Heart left ventricle (tissue), 16 donors: ENCODE data around the gene UGP2. TPM values are rescaled to one million over a fixed set of nuclear protein-coding genes. Genes with fewer than 3 reads are reported as not detected.

Experiments
- ATAC-seq, 4 donors: fragments of 200-7000 bp; cut with Tn5 transposase; one replicate each; pipeline ENCODE4 v1.9.1; 2020 to 2022; ENCODE audit warnings: moderate library complexity in 4 of 4, mild to moderate bottlenecking in 3 of 4, moderate number of reproducible peaks in 1 of 4
- DNase-seq, 5 donors: peaks; one replicate each; pipeline ENCODE4 v3.0.0-alpha.2; 2020
- H3K27ac ChIP-seq, 12 donors: fragments of 200-600 bp; sonication (generic) in 4 of 12; one replicate each; pipeline versions ENCODE4 v1.5.0 to v1.8.0; 2016 to 2022; ENCODE audit warnings: mild to moderate bottlenecking in 2 of 12
- H3K27me3 ChIP-seq, 9 donors: fragments of 200-600 bp; sonication (generic) in 2 of 9; one replicate each; pipeline versions ENCODE4 v1.5.1 to v1.8.0; 2016 to 2022; ENCODE audit warnings: mild to moderate bottlenecking in 3 of 9
- H3K36me3 ChIP-seq, 9 donors: fragments of 200-600 bp; sonication (generic) in 2 of 9; one replicate each; pipeline versions ENCODE4 v1.5.0 to v1.8.0; 2018 to 2022; ENCODE audit warnings: mild to moderate bottlenecking in 2 of 9
- H3K4me1 ChIP-seq, 12 donors: fragments of 200-600 bp; sonication (generic) in 4 of 12; one replicate each; pipeline versions ENCODE4 v1.5.0 to v1.8.0; 2016 to 2022; ENCODE audit warnings: mild to moderate bottlenecking in 3 of 12
- H3K4me3 ChIP-seq, 12 donors: fragments of 200-600 bp; sonication (generic) in 4 of 12; one replicate each; pipeline versions ENCODE4 v1.5.0 to v1.8.0; 2017 to 2022; ENCODE audit warnings: mild to moderate bottlenecking in 9 of 12, moderate library complexity in 4 of 12
- H3K9me3 ChIP-seq, 12 donors: fragments of 200-600 bp; sonication (generic) in 4 of 12; one replicate each; pipeline versions ENCODE4 v1.5.0 to v1.8.0; 2016 to 2022; ENCODE audit warnings: mild to moderate bottlenecking in 1 of 12
- POLR2A ChIP-seq, 2 donors: fragments of 450-650 bp; IDR thresholded peaks; one replicate each; pipeline ENCODE4 v1.6.1; 2017; ENCODE audit warnings: antibody characterized with exemption in 2 of 2, mild to moderate bottlenecking in 2 of 2, moderate library complexity in 2 of 2
- WGBS, 4 donors: extraction: QIAGEN DNeasy Blood & Tissue Kit in 2 of 4; methylation state at CpG; one replicate each; pipeline versions ENCODE4 v1.1.5 to v1.1.7; 2013 to 2018; 5-methylcytosine and 5-hydroxymethylcytosine counted together
- intact Hi-C, 10 donors: fragments of 100-400 bp; cut with DNase I; formaldehyde crosslinking; loops; one replicate each; pipeline versions ENCODE4 v1.11.1 to v1.14.2; 2022
- polyA plus RNA-seq, 2 donors: library from polyadenylated mRNA; stranded (reverse); fragments of 200-250 nt; gene quantifications; one replicate each; pipeline ENCODE4 v1.2.3, GENCODE V29; 2013
- total RNA-seq, 9 donors: library from RNA; depleted of rRNA in 2 of 9; stranded (reverse); fragments of >200 nt in 2 of 9; fragmentation: NEBNext Ultra II Directional in 3 of 9; extraction: Animal tissue kit (Norgen Biotek cat#: 25700) in 3 of 9; gene quantifications; one replicate each; pipeline versions ENCODE4 v1.1.0 to v1.2.4, GENCODE V29; 2016 to 2023
- TF ChIP-seq, protein P1 (sequence below), 12 donors: fragments of 200-600 bp; sonication (generic) in 4 of 12; IDR thresholded peaks; one replicate each; pipeline versions ENCODE4 v1.5.0 to v1.8.0; 2018 to 2022; ENCODE audit warnings: antibody characterized with exemption in 12 of 12, mild to moderate bottlenecking in 5 of 12
- donor health status: ischemic (EF 13 %, LVEDD 7.1; RV severe dilation, severe dysfunction).
- donor health status: healthy with polysubstance abuse.
- donor health status: DM: no; HTN: yes; CAD: no.
- donor health status: DM: no; HTN: no; CAD: no.
- donor health status: ischemic (EF 25% LVEDD 6.9; RV normal size, moderate dysfunction).
- donor health status: ischemic (EF 25% LVEDD 5.7; RV mildly dilated, moderate dysfunction).
- donor health status: healthy.
- donor health status: DM: yes; HTN: yes; CAD: no.
- donor health status: ischemic (EF 35%, LVEDD 5.7; RV mildly dilated, moderate dysfunction).
- donor health status: nonischemic (EF 11% LVEDD 7.7; RV severe dilation, severe dysfunction).
- donor health status: DM: yes; HTN: yes; CAD: no.
- donor health status: PGD.
- donor health status: ischemic (EF 29% LVEDD 5.4; RV normal size, mild dysfunction).
- donor health status: nonischemic (EF 23%, LVEDD 6.1; RV moderate dilation, normal function).

UGP2 gene
- total and polyA plus RNA-seq, 11 donors: 175 to 1,308 (median 331) TPM

- no peak for TF ChIP-seq POLR2A (IDR thresholded peaks at IDR 0.05)
- TF ChIP-seq, protein P1, sequence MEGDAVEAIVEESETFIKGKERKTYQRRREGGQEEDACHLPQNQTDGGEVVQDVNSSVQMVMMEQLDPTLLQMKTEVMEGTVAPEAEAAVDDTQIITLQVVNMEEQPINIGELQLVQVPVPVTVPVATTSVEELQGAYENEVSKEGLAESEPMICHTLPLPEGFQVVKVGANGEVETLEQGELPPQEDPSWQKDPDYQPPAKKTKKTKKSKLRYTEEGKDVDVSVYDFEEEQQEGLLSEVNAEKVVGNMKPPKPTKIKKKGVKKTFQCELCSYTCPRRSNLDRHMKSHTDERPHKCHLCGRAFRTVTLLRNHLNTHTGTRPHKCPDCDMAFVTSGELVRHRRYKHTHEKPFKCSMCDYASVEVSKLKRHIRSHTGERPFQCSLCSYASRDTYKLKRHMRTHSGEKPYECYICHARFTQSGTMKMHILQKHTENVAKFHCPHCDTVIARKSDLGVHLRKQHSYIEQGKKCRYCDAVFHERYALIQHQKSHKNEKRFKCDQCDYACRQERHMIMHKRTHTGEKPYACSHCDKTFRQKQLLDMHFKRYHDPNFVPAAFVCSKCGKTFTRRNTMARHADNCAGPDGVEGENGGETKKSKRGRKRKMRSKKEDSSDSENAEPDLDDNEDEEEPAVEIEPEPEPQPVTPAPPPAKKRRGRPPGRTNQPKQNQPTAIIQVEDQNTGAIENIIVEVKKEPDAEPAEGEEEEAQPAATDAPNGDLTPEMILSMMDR (IDR thresholded peaks at IDR 0.05): no peak
Observed at GRCh38 chr2:63870679-63871078, 29.0 kb downstream of the UGP2 start.

DNA sequence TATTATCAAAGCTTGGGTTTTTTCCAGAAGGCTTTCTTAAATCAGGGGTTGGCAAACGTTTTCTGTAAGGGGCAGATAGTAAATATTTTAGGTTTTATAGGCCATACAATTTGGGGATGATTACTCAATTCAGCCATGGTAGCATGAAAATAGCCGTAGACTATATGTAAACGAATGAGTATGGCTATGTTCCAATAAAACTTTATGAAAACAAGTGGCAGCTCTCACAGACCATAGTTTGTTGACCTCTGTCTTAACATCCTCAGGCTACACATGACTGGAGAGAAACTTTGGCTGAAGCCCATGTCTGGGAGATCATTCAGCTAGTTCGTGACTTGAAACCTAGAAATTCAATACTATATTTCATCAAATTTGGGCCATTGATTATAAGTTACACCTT is 30.2 kb downstream of the UGP2 start:
- H3K9me3 ChIP-seq: peaks cover 0 to 5% (median 0%) of the 10 kb centered on the region in 12 donors
- intact Hi-C loops: no loop called here

More at GRCh38 chr2:63870679-63871078, 29.0 kb downstream of the UGP2 start:
- Histone ChIP-seq H3K4me3 (no peak overlapping the region), H3K4me1 (peaks cover 0 to 59% (median 25%) of the 10 kb centered on the region in 12 donors), H3K27me3 (no peaks in the 10 kb centered on the region), H3K36me3 (peaks cover 0 to 39% (median 18%) of the 10 kb centered on the region in 9 donors), H3K27ac (no peak overlapping the region), H3K9me3 (peaks cover 0 to 5% (median 0%) of the 10 kb centered on the region in 12 donors)
- intact Hi-C loops: no loop called here
- 84 to 90% (median 87%) methylated on average over 4 of the region's 4 CpGs for WGBS, 4 donors
- no peak for DNase-seq
- peak in 1 of 4 donors; percentile 17 for ATAC-seq

DNA sequence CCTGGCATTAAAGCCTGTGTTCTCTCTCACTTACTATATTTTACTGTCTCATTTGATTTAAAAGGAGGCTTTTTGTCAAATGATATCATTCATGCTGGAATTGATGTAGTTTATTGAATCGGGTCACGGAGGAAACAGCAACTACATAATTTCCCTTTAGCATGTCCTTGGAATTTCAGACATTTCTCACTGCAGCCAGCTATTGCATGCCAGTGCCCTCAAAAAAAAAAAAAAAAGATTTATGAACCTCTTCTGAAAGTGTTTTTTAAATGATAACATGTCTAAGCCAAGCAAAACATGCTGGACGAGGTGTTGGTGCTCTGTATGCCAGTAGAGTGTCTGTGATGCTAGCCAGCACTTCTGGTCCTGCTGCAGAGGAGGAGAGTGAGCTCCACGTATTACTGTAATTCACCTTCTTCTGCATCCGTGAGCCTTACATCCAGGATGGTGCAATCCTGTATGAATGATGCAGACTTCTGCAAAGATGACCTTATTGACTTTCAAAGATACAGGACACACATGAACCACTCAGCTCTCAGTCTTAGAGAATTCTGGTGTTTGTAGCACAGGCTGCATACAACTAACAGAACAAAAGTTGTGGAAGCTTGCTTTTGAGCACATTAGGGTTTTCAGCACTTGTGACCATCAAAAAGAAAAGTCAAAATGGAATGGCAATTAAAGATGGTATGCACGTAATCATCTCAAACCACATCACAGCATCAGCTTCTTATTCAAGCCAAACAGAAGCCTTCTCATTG is 31.1 kb downstream of the UGP2 start:
- Histone ChIP-seq H3K4me1 (peaks cover 0 to 61% (median 34%) of the 10 kb centered on the region in 12 donors), H3K27me3 (no peaks in the 10 kb centered on the region), H3K36me3 (peaks cover 0 to 29% (median 13%) of the 10 kb centered on the region in 9 donors), H3K9me3 (peaks cover 0 to 5% (median 0%) of the 10 kb centered on the region in 12 donors), H3K4me3 (no peak overlapping the region), H3K27ac (peak overlapping the region in 2 of 12 donors; percentile 22 to 37)
- intact Hi-C loops: no loop called here
- DNase-seq (peak in 2 of 5 donors; percentile 27 to 57), ATAC-seq (peak in 3 of 4 donors; percentile 36 to 76 (median 75))
- WGBS, 4 donors: 51 to 66% (median 55%) methylated on average over 6 of the region's 6 CpGs
- TF ChIP-seq, protein P1 (IDR thresholded peaks at IDR 0.05): no peak
- TF ChIP-seq POLR2A (IDR thresholded peaks at IDR 0.05): no peak

More for the DNA sequence above, 30.2 kb downstream of the UGP2 start:
- TF ChIP-seq, protein P1 (IDR thresholded peaks at IDR 0.05): no peak
- no peak for TF ChIP-seq POLR2A (IDR thresholded peaks at IDR 0.05)
- no peak for DNase-seq
- H3K4me3 ChIP-seq: no peak overlapping the region
- H3K27me3 ChIP-seq: no peaks in the 10 kb centered on the region
- peaks cover 0 to 29% (median 18%) of the 10 kb centered on the region in 9 donors for H3K36me3 ChIP-seq
- ATAC-seq: no peak
- 71 to 82% (median 75%) methylated on average over 4 of the region's 4 CpGs for WGBS, 4 donors
- H3K27ac ChIP-seq: peak overlapping the region in 5 of 12 donors; percentile 7 to 32 (median 22)
- peaks cover 0 to 61% (median 31%) of the 10 kb centered on the region in 12 donors for H3K4me1 ChIP-seq
